ENCODE results near the gene FOXO1.

GRCh38 chr13:40508127-40508526 lies 158.3 kb downstream of the FOXO1 start:
- TF ChIP-seq CTCF (IDR thresholded peaks at IDR 0.05; ENCODE audit: low read depth, low read length) (no peak), POLR2A (IDR thresholded peaks at IDR 0.05; ENCODE audit: extremely low read depth, insufficient read length) (no peak), MYC (IDR thresholded peaks at IDR 0.05; ENCODE audit: low read depth, low read length) (no peak)
